ENCODE measurements around the gene ZNF407.

Gene ZNF407

GRCh38 chr18:74791501-74792194 lies 194.0 kb downstream of the ZNF407 start:
- no peak for DNase-seq (ENCODE audit: low spot score)

- no peak for DNase-seq (ENCODE audit: low spot score)
These were observed 196.1 kb downstream of the ZNF407 start for GRCh38 chr18:74793746-74794145.

GRCh38 chr18:74795751-74796150 lies 198.1 kb downstream of the ZNF407 start:
- DNase-seq (ENCODE audit: low spot score) = no peak

GRCh38 chr18:74796211-74796610 lies 198.5 kb downstream of the ZNF407 start:
- DNase-seq (ENCODE audit: low spot score) = no peak

- peak; percentile 58 for DNase-seq (ENCODE audit: low spot score)
These were observed 199.3 kb downstream of the ZNF407 start for GRCh38 chr18:74796841-74797576.

GRCh38 chr18:74797577-74798151 lies 200.0 kb downstream of the ZNF407 start:
- no peak for DNase-seq (ENCODE audit: low spot score)

- DNase-seq (ENCODE audit: low spot score) = no peak
These were observed 201.9 kb downstream of the ZNF407 start for GRCh38 chr18:74799542-74799941.

GRCh38 chr18:74800098-74800497 lies 202.4 kb downstream of the ZNF407 start:
- no peak for DNase-seq (ENCODE audit: low spot score)

GRCh38 chr18:74803117-74803516 lies 205.4 kb downstream of the ZNF407 start:
- DNase-seq (ENCODE audit: low spot score) = no peak

GRCh38 chr18:74803769-74804168 lies 206.1 kb downstream of the ZNF407 start:
- DNase-seq (ENCODE audit: low spot score) = no peak

- DNase-seq (ENCODE audit: low spot score) = no peak
These were observed 207.0 kb downstream of the ZNF407 start for GRCh38 chr18:74804677-74805076.

GRCh38 chr18:74806073-74806472 lies 208.4 kb downstream of the ZNF407 start:
- no peak for DNase-seq (ENCODE audit: low spot score)

- DNase-seq (ENCODE audit: low spot score) = no peak
These were observed 209.2 kb downstream of the ZNF407 start for GRCh38 chr18:74806700-74807416.

GRCh38 chr18:74817576-74817975 lies 219.9 kb downstream of the ZNF407 start:
- DNase-seq (ENCODE audit: low spot score) = no peak

- DNase-seq (ENCODE audit: low spot score) = no peak
These were observed 221.0 kb downstream of the ZNF407 start for GRCh38 chr18:74818516-74819175.

- no peak for DNase-seq (ENCODE audit: low spot score)
These were observed 221.9 kb downstream of the ZNF407 start for GRCh38 chr18:74819433-74820059.

- no peak for DNase-seq (ENCODE audit: low spot score)
These were observed 222.6 kb downstream of the ZNF407 start for GRCh38 chr18:74820160-74820780.

- no peak for DNase-seq (ENCODE audit: low spot score)
These were observed 227.8 kb downstream of the ZNF407 start for GRCh38 chr18:74825460-74825859.

GRCh38 chr18:74826572-74826971 lies 228.9 kb downstream of the ZNF407 start:
- DNase-seq (ENCODE audit: low spot score) = no peak

- DNase-seq (ENCODE audit: low spot score) = no peak
These were observed 230.5 kb downstream of the ZNF407 start for GRCh38 chr18:74828200-74828599.

- DNase-seq (ENCODE audit: low spot score) = no peak
These were observed 234.0 kb downstream of the ZNF407 start for GRCh38 chr18:74831571-74832250.
